Right renal cortex interstitium (tissue), 3 donors: Measurements from ENCODE around the gene KIF5C. TPM values are rescaled to one million over a fixed set of nuclear protein-coding genes. Genes with fewer than 3 reads are reported as not detected.

Source experiments
- DNase-seq, 3 donors: peaks; one replicate each; pipeline ENCODE4 v3.0.0-alpha.2; 2013; ENCODE audit warnings: low read depth in 3 of 3, low spot score in 2 of 3
- polyA plus RNA-seq, 3 donors: library from polyadenylated mRNA; unstranded; fragments of 120-200 nt; gene quantifications; one replicate each; pipeline ENCODE4 v1.2.1, GENCODE V29; 2013; ENCODE audit not compliant: insufficient read length in 3 of 3

KIF5C gene
- polyA plus RNA-seq, 3 donors = 3.8 to 4.9 (median 4.0) TPM

DNA sequence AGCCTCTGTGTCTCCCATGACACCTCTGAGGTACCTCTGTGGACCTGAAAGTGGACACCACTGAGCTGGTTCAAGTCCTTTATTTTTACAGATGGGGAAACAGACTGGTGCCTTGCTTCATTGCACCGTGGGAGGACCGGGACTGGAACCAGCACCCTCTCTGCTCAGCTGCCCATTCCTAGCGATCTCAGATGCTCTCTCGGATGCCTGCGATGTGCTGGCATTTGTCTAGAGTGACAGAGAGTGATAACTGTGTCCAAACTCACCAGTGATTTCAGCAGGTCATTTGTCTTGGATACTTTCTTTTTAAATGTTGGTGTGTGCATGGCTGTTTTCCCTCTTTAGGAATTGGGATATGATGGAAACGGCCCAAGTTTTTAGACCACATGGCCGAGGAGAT is 133.4 kb downstream of the KIF5C start:
- DNase-seq = no peak

DNA sequence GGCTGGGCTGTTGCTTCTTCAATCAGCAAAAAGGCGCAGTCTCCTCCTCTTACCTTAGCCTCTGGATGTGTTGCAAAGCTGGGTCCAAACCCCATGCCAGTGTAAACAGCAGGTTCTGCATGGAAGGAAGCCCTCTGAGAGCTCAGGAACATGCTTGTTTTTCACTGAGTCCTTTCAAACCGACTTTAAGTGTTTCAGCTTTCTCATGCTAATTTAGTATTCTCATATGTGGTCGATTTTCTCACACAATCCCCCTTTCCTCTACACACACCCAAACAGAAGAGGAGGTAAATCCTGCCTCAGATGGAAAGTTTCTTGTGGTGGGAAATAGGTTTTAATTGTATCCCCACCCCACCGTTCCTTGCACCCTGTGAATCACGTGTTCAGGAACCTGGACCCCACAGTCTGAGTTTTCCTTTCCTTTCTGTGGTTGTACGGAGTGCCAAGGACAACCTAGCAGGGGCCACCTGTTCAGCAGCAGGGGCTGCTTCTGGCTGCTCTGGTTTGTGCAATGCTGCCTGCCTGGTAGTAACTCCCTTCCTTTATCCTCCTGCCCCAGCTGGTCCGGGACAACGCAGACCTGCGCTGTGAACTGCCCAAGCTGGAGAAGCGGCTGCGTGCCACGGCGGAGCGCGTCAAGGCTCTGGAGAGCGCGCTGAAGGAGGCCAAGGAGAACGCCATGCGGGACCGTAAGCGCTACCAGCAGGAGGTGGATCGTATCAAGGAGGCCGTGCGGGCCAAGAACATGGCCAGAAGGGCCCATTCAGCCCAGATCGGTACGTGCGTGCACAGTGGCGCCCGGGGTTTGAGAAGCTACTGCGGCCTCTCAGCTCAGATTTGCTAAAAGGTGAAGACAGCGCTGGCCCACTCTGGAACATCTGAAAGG is 134.8 kb downstream of the KIF5C start:
- DNase-seq = no peak

DNA sequence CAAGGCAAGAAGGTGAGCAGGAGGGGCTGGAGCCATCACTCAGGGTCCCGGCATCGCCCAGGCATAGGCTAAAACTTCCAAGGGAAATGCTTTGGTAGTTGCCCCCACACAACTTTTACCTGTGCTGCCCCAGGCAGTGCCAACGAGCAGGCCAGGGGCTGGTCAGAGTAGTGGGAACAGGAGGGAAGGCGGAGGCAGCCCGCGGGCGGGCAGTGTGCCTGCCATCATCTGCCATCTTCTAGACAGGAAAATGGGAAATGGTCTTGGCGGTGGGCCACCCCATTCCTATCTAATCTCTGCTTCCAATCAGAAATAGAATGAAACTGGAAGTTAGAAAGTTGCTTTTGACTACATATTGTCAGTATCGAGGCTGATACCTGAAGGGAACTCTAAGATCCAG is 137.5 kb downstream of the KIF5C start:
- DNase-seq = no peak

DNA sequence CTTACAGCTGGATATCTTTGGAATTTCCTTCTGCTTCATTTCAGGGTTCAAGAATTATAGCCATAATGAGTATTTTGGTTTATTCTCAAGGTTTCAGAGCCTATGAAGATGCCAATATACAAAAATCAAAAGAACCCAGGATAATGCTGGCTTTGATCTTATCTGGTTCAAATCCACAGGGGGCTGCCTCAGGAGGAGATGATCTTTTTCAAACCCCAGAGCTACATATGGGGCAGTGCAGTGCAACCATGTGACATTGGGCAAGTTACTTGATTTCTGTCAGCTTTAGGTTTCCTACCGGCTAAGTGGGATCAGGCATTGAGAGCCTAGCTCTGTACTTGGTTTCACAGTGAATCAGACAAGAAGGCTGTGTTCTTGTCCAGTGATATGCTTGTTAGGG is 140.5 kb downstream of the KIF5C start:
- DNase-seq = no peak

DNA sequence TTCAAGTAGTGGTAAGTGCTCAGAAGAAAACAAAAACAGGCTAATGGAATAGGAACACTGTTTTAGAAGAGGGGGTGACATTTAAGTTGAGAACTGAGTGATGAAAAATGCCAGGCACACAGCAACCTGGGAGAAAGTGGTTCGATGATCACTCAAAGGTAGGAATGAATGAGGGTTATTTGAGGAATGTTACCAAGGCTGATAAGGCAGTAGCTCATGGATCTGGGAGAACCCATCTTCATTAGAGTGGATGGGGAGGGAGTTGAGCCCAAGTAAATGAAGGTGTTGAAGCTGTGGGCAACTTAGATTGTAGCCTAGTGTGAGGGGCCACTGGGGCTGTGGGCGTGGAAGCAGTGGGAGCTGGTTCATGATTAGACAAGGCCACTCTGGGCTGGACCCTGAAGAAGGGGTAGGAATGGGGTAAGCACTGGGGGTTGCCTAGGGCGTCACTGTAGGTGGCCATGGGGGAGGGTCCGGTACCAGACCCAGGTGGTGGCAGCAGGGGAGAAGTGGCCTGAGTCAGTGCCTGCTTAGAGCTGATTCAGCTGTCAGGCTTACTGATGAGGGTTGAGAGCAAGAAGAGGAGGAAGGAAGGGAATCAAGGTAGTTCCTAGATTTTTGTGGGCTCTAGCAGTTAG is 141.0 kb downstream of the KIF5C start:
- no peak for DNase-seq

DNA sequence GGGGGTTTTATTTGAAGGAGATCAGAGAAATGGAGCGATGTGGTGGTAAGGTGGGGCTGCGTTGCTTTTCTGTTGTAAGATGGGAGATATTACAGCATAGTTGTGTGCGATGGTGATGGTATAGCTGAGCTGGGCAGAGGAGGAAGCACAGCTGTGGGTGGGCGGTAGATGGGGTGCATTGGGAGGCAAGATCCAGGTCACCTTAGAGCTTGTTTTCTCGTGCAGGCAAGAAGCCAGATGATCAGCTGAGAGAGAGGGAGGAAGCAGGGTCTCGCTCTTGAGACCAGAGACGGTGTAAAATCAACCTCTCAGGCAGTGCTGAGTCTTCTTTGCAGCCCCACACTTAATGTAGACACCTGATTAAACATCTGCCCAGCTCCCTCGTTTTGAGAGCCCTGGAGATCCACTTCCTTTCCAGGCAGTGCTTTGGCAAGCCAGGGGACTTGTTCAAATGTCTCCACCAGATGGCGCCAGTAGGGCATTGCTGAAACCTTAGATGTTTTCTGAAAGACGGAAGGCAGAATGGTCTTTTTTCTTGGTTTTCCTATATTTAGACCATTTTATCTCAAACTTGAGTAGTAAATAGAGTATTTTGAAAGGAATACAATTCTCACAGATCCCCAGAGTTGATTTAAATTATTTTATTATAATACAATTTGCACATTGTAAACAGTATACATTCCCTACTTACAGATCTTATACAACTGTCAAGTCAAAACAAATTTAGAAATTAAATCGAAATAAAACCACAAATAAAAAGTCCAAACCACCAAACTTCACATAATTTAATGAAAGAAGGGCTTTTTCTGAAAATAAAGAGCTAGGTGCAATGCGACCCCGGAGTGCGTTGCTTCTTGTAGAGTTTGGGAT is 142.3 kb downstream of the KIF5C start:
- peak; percentile 68 to 74 (median 73) for DNase-seq

DNA sequence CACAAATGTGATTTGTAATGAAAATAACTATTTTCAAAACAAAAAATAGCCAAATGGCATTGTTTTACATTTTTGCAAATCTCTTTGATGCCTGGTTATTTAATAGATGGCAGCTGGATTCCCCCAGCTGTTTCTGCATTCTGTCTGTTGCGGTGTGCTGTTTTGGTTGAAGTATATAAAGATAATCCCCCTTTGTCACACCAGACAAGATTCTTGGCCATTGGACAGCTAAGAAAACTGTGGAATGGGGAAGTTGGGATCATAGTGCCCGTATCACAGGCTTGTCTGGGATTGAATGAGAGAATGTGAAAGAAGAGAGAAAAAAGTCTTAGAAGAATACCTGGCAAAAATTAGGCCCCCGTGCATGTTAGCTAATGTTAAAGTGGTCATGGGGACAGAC is 144.0 kb downstream of the KIF5C start:
- no peak for DNase-seq

DNA sequence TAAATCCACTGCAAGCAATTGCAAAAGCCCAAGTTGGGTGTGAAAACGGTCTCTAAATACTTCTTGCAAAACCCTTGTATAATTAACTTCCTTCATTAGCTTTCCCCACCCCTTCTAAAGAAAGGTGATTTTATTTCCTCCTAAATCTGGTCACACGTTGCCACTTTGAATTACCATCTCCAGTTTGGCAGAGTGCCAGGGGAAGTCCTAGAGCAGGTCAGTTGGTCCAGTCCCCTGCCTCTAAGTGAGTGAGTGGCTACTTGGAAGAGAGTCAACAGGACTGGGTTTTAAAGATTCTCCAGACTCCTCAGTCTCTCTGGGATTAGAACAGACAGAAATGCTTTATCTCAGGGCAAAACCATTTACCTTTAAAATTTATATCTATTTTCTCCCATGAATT is 144.7 kb downstream of the KIF5C start:
- DNase-seq = no peak

DNA sequence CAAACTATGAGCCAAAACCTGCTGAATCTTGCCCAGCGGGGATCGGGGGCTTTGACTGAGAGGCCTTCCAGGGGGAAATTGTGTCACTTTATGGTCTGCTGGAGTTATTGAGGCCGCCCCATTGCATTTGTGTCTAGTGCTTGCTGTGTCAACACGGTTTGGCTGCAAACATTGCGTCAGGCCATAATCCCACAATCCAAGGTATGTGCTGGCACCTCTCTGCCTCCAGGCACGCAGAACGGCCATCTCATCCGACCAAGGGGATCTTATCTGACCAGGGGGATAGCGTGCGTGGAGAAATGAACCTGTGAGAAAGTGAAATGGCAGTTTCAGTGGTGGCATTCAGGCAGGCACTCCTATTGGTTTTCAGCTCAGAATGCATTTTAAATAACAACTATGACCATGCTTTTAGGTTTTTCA is 145.4 kb downstream of the KIF5C start:
- no peak for DNase-seq

DNA sequence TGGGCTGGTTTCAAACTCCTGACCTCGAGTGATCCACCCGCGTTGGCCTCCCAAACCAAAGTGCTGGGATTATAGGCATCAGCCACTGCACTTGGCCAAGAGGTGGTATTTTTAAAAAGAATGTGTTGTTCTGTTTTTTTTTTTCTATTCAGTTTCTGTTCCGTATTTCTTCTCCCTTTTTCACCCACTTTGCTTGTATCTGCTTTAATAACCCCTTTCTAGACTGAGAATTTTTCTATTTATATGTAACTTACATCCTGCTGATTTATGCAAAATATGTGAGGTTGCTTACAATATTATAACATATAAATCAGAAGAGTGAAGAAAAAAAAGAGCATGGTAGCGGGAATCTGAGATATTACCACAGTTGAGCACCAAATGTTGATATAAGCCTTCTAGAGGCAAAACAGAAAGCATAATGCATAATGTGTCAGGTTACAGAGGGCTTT is 146.3 kb downstream of the KIF5C start:
- DNase-seq = no peak

DNA sequence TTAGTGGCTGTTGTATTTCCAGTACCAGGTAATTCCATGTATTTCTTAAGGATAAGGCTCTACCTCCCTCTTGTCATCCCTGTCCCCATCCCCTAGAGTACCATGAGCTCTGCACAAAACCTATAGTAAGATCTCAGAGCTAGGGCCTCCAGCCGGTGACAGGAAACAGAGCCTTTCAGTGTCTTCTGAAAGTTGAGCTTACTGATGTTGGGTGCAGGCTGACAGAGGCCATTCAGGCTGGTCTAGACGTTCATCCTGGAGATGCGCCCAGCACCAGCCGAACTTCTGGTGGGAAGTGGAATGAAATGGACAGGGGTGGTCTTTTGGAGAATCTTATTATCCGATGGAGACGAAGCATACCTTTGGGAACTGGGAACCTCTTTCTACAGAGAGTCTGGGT is 146.7 kb downstream of the KIF5C start:
- no peak for DNase-seq

DNA sequence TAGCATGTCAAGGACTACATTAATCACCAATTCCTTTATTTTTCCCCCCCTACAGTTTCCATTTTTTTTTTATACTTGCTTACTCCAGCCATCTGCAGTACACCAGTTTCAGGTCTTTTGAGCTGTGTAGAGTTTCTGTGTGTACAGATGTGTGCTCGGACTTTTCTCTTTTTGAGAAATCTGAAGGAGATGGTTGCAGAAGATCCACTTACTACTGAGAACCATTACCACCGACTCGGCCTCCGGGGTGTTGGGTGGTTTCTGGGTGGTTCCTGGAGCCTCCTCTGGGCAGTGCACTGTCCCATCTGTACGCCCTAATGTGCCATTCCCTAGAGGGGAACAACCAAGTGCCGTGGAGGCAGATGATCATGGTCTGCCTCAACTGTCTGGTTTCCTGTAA is 148.1 kb downstream of the KIF5C start:
- no peak for DNase-seq

DNA sequence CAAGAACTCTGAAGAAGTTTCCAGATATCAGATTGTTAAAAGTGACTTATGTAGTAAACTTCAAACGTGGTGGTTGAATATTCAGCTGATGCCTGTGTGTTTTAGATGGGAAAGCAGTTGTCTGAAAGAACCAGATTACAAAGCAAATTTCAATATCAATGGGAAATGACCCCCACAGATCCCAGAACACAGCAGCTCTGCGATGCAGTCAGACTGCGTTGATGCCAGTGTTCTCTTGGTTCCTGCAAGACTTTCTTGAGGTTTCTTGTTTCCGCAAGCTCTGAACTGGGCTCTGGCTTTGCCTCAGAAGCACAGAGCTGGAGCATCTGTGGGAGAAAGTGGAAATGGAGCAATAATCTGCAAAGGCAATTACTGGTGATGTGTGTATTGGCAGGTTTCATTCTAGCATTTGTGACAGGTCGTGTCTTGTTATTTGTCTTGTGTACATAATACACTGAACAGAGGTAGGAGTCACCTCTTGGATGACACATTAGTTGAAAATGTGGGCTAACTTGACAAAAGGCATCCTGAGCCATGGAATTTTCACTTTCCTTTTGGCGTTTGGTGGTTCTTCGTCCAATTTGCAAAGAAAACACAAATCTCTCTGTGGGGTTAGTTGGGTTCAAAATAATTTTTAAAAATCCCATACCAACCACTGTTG is 152.7 kb downstream of the KIF5C start:
- no peak for DNase-seq

DNA sequence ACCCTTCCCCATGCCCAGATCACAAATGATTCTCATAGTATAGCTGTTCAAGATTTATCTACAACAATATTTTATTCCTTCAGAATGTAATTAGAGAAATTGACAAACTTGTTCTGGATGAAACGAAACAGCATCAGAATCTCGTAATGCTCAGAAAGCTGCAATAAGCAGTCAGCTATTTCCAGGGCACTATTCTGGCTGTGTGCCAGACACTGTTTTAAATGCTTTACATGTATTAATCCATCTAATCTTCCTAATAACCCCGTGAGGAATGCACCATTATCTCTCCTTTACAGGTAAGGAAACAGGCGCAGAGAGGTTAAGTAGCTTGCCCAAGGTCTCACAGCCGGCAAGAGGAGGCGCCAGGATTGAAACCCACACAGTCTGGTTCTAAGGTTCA is 153.3 kb downstream of the KIF5C start:
- no peak for DNase-seq

DNA sequence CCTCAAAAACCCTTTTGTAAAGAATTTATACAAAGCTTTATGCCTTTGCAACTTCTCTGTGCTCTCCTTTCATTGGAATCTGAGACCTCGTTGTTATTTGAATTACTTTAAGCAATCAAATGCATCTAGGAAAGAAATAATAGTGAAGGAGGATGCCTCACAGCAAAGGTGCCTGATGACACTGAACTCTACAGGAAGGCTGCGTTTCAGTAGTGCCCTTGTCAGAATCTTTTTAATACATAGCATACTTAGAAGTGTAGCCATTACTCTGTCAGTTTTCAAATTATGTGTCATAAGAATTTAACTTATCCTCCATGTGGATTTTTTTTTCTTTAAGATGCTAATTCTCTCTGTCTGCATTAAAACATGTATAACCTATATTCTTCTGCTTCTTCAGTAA is 153.9 kb downstream of the KIF5C start:
- no peak for DNase-seq

DNA sequence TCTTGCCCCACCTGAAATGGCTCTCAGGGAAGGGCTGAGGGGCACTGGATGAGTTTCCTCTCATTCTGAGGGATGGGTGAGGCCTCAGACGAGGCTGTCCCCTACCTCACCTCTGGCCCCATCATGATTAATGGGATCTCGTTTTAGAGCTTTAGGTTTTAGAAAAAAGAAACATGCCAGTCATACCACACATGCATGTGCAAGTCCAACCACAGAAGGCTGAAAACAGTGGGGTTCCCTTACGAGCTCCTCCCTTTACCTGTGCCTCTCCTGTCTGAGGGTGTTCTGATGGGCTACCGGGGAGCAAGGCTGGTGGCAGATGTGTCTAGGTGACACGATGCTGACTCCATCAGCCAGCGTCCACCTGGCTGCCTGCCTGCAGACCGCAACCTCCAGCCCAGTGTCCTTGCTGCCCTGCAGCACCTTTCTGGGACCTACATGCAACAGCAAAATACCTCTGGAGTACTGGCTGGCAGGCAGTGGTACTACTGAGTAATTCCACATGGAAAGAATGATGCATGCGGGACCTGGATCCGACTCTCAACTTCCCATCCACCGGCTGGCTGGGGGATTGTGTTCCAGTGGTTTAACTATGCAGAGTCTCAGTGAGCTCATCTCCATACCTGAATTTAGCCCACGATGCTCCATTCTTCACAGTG is 154.4 kb downstream of the KIF5C start:
- DNase-seq = no peak

DNA sequence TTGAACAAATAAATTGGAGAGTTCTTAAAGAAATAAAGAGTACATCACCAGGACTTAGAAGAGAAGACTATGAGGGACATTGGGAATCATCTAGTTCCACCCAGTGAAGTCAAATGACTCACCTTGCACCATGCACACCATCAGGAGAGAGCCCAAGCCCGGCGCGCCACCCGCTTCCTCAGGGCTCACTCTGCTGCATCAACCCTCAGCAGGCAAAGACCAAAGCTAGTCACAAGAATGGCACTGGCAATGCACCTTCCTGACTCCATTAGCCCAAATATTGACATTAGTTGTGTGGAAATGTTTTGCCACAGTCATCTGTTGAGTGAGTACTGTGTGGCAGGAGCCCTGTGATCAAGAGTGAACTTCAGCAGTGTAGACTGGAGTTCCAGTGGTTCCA is 156.4 kb downstream of the KIF5C start:
- no peak for DNase-seq

DNA sequence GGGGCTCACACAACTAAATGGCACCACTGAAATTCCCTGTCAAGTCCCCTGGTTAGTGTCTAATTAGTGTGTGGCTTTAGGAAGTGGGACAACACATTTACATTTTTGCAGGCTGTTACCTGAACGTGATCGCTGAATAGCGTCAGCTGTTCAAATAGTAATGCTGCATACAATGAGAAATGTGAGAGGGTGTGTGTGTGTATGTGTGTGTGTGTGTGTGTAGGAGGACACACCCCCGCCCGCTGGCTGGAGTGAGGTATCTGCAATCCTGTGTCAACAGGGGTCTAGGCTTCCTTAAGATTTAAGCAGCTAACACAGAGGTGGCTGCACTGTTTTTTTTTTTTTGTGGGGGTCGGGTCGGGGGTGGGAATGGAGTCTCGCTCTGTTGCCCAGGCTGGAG is 158.7 kb downstream of the KIF5C start:
- no peak for DNase-seq

DNA sequence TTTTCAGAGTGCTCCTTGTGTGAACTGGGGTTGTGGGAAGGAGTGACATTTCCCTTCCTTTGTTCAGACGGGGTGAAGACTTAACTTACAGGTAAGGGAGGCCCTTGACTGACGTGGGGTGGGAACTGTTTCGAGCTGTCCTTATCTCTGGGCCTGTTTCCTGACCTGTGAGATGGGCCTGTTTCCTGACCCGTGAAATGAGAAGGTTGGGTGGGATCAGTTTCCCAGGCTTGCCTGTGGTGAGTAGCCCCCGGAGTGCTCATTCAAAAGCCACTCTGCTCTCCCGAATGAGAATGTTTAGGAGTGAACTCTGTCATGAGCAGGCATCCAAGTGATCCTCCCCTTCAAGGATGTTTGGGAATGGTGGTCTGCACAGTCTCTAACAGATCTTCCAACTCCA is 159.4 kb downstream of the KIF5C start:
- no peak for DNase-seq
